NCI-H345 (cell line): ENCODE measurements around the gene TTC33.
"Not testable (repeated sequence)": the region's sequence is repeated elsewhere in the genome, so short reads cannot be mapped to it uniquely, and the experiment has no call there.

ENCODE experiments used
- DNase-seq: peaks from one replicate; lab custom pipeline; 2025; lab: John Stamatoyannopoulos, UW

TTC33 gene

GRCh38 chr5:40716590-40716989 lies 39.2 kb downstream of the TTC33 start:
- DNase-seq = no peak

- no peak for DNase-seq
These were observed 39.8 kb downstream of the TTC33 start for GRCh38 chr5:40716000-40716399.

- DNase-seq = no peak
These were observed 41.8 kb downstream of the TTC33 start for GRCh38 chr5:40714001-40714400.

GRCh38 chr5:40710575-40710974 lies 45.2 kb downstream of the TTC33 start:
- DNase-seq = not testable (repeated sequence)

GRCh38 chr5:40705484-40705883 lies 50.3 kb downstream of the TTC33 start:
- DNase-seq = not testable (repeated sequence)

GRCh38 chr5:40702027-40702426 lies 53.7 kb downstream of the TTC33 start:
- DNase-seq = not testable (repeated sequence)

GRCh38 chr5:40700116-40700782 lies 55.5 kb downstream of the TTC33 start:
- no peak for DNase-seq

- DNase-seq = no peak
These were observed 61.3 kb downstream of the TTC33 start for GRCh38 chr5:40694433-40694832.

GRCh38 chr5:40691894-40692293 lies 63.9 kb downstream of the TTC33 start:
- no peak for DNase-seq

GRCh38 chr5:40690267-40690666 lies 65.5 kb downstream of the TTC33 start:
- DNase-seq = no peak

GRCh38 chr5:40689438-40689837 lies 66.3 kb downstream of the TTC33 start:
- DNase-seq = no peak

- DNase-seq = no peak
These were observed 66.8 kb downstream of the TTC33 start for GRCh38 chr5:40688996-40689395.

GRCh38 chr5:40688127-40688761 lies 67.5 kb downstream of the TTC33 start:
- peak; percentile 83 for DNase-seq

- no peak for DNase-seq
These were observed 68.4 kb downstream of the TTC33 start for GRCh38 chr5:40687321-40687720.

GRCh38 chr5:40685976-40686486 lies 69.7 kb downstream of the TTC33 start:
- DNase-seq = no peak

GRCh38 chr5:40685193-40685592 lies 70.6 kb downstream of the TTC33 start:
- DNase-seq = no peak

- no peak for DNase-seq
These were observed 72.5 kb downstream of the TTC33 start for GRCh38 chr5:40683305-40683704.

GRCh38 chr5:40682154-40683017 lies 73.4 kb downstream of the TTC33 start:
- DNase-seq = no peak

- DNase-seq = no peak
These were observed 74.2 kb downstream of the TTC33 start for GRCh38 chr5:40681363-40682153.

- no peak for DNase-seq
These were observed 74.9 kb downstream of the TTC33 start for GRCh38 chr5:40680741-40681362.

- no peak for DNase-seq
These were observed 75.7 kb downstream of the TTC33 start, which contains the start of gene PTGER4 for GRCh38 chr5:40679913-40680681. PTGER4 (plus strand) TSS chr5:40679915; CDS start chr5:40680994, 1,079 bp downstream.
